GM21723 (cell line): Measurements from ENCODE around the gene FOXL2NB.

Experiments
- ATAC-seq: cut with Tn5 transposase; IDR thresholded peaks from one replicate; pipeline ENCODE4 v1.9.1; 2021; ENCODE audit warnings: mild to moderate bottlenecking, moderate library complexity; ENCODE audit not compliant: unreplicated experiment

Gene FOXL2NB

GRCh38 chr3:138944929-138945708, 1.9 kb upstream of the FOXL2NB start:
- no peak for ATAC-seq

GRCh38 chr3:138945709-138946662, 1.0 kb upstream of the FOXL2NB start:
- ATAC-seq: no peak

GRCh38 chr3:138947495-138948121, 591 bp downstream of the FOXL2NB start:
- no peak for ATAC-seq

- no peak for ATAC-seq
These were observed 1.5 kb downstream of the FOXL2NB start for GRCh38 chr3:138948371-138949001.

- no peak for ATAC-seq
These were observed 2.0 kb downstream of the FOXL2NB start for GRCh38 chr3:138949002-138949418.

GRCh38 chr3:138949445-138950005, 2.5 kb downstream of the FOXL2NB start:
- ATAC-seq: no peak

GRCh38 chr3:138950006-138950644, 3.1 kb downstream of the FOXL2NB start:
- no peak for ATAC-seq

GRCh38 chr3:138950701-138951100, 3.7 kb downstream of the FOXL2NB start:
- ATAC-seq: no peak

- ATAC-seq: no peak
These were observed 13.4 kb downstream of the FOXL2NB start for GRCh38 chr3:138960417-138960852.

GRCh38 chr3:138962854-138963560, 16.0 kb downstream of the FOXL2NB start:
- ATAC-seq: no peak

GRCh38 chr3:138964264-138964663, 17.2 kb downstream of the FOXL2NB start:
- no peak for ATAC-seq

- ATAC-seq: no peak
These were observed 17.9 kb downstream of the FOXL2NB start for GRCh38 chr3:138964923-138965322.

- ATAC-seq: no peak
These were observed 24.8 kb downstream of the FOXL2NB start for GRCh38 chr3:138971766-138972320.

GRCh38 chr3:138972941-138973340, 25.9 kb downstream of the FOXL2NB start:
- no peak for ATAC-seq

- ATAC-seq: no peak
These were observed 27.4 kb downstream of the FOXL2NB start for GRCh38 chr3:138974462-138974861.

- ATAC-seq: no peak
These were observed 28.3 kb downstream of the FOXL2NB start for GRCh38 chr3:138975351-138975750.

GRCh38 chr3:138976047-138976446, 29.0 kb downstream of the FOXL2NB start:
- no peak for ATAC-seq

- no peak for ATAC-seq
These were observed 37.8 kb downstream of the FOXL2NB start for GRCh38 chr3:138984816-138985215.

GRCh38 chr3:138985932-138986331, 38.9 kb downstream of the FOXL2NB start:
- no peak for ATAC-seq
